ENCODE measurements around the gene FAM83C.

The FAM83C gene

GRCh38 chr20:35307666-35308653, 15.7 kb upstream of the FAM83C start:
- H3K9me3 ChIP-seq (ENCODE audit: insufficient read depth, low read length), result no peaks in the 10 kb centered on the region
- no peak overlapping the region for H3K4me3 ChIP-seq (ENCODE audit: insufficient read length, low read depth)
- no peak overlapping the region for H3K9ac ChIP-seq (ENCODE audit: insufficient read length, low read depth)
- H3K36me3 ChIP-seq (ENCODE audit: insufficient read depth, insufficient read length, low read length), result peaks cover 37% of the 10 kb centered on the region
- peaks cover 7% of the 10 kb centered on the region for H3K4me1 ChIP-seq (ENCODE audit: insufficient read depth, insufficient read length)
- DNase-seq (ENCODE audit: low read depth, low spot score), result no peak
- H3K27me3 ChIP-seq (ENCODE audit: insufficient read depth, insufficient read length), result no peaks in the 10 kb centered on the region
- TF ChIP-seq SUZ12 (IDR thresholded peaks at IDR 0.05; ENCODE audit: extremely low read depth, insufficient read depth, insufficient read length) (no peak), ZNF274 (IDR thresholded peaks at IDR 0.05; ENCODE audit: low read depth, low read length) (no peak)

- H3K36me3 ChIP-seq (ENCODE audit: insufficient read depth, insufficient read length, low read length), result peaks cover 46% of the 10 kb centered on the region
- H3K4me3 ChIP-seq (ENCODE audit: insufficient read length, low read depth), result no peak overlapping the region
- TF ChIP-seq YY1 (IDR thresholded peaks at IDR 0.05; ENCODE audit: insufficient read depth, insufficient read length), result no peak
- TF ChIP-seq ZNF274 (IDR thresholded peaks at IDR 0.05; ENCODE audit: low read depth, low read length), result no peak
- TF ChIP-seq SUZ12 (IDR thresholded peaks at IDR 0.05; ENCODE audit: extremely low read depth, insufficient read depth, insufficient read length), result no peak
- H3K4me1 ChIP-seq (ENCODE audit: insufficient read depth, insufficient read length), result peaks cover 7% of the 10 kb centered on the region
- peak; percentile 50 for DNase-seq (ENCODE audit: low read depth, low spot score)
- H3K9me3 ChIP-seq (ENCODE audit: insufficient read depth, low read length), result no peaks in the 10 kb centered on the region
- H3K27me3 ChIP-seq (ENCODE audit: insufficient read depth, insufficient read length), result no peaks in the 10 kb centered on the region
- no peak overlapping the region for H3K9ac ChIP-seq (ENCODE audit: insufficient read length, low read depth)
These were observed 14.8 kb upstream of the FAM83C start for GRCh38 chr20:35306931-35307517.

GRCh38 chr20:35305682-35306556, 13.7 kb upstream of the FAM83C start:
- Histone ChIP-seq H3K9ac (ENCODE audit: insufficient read length, low read depth) (no peak overlapping the region), H3K4me3 (ENCODE audit: insufficient read length, low read depth) (no peak overlapping the region), H3K27me3 (ENCODE audit: insufficient read depth, insufficient read length) (no peaks in the 10 kb centered on the region), H3K9me3 (ENCODE audit: insufficient read depth, low read length) (no peaks in the 10 kb centered on the region), H3K36me3 (ENCODE audit: insufficient read depth, insufficient read length, low read length) (peaks cover 54% of the 10 kb centered on the region), H3K4me1 (ENCODE audit: insufficient read depth, insufficient read length) (peaks cover 7% of the 10 kb centered on the region)
- no peak for DNase-seq (ENCODE audit: low read depth, low spot score)
- TF ChIP-seq ZNF274 (IDR thresholded peaks at IDR 0.05; ENCODE audit: low read depth, low read length) (no peak), SUZ12 (IDR thresholded peaks at IDR 0.05; ENCODE audit: extremely low read depth, insufficient read depth, insufficient read length) (no peak), YY1 (IDR thresholded peaks at IDR 0.05; ENCODE audit: insufficient read depth, insufficient read length) (no peak)

- TF ChIP-seq SUZ12 (IDR thresholded peaks at IDR 0.05; ENCODE audit: extremely low read depth, insufficient read depth, insufficient read length) (no peak), YY1 (IDR thresholded peaks at IDR 0.05; ENCODE audit: insufficient read depth, insufficient read length) (no peak), ZNF274 (IDR thresholded peaks at IDR 0.05; ENCODE audit: low read depth, low read length) (no peak)
- H3K4me3 ChIP-seq (ENCODE audit: insufficient read length, low read depth), result no peak overlapping the region
- peaks cover 51% of the 10 kb centered on the region for H3K36me3 ChIP-seq (ENCODE audit: insufficient read depth, insufficient read length, low read length)
- H3K4me1 ChIP-seq (ENCODE audit: insufficient read depth, insufficient read length), result peaks cover 7% of the 10 kb centered on the region
- no peaks in the 10 kb centered on the region for H3K9me3 ChIP-seq (ENCODE audit: insufficient read depth, low read length)
- H3K9ac ChIP-seq (ENCODE audit: insufficient read length, low read depth), result no peak overlapping the region
- H3K27me3 ChIP-seq (ENCODE audit: insufficient read depth, insufficient read length), result no peaks in the 10 kb centered on the region
- no peak for DNase-seq (ENCODE audit: low read depth, low spot score)
These were observed 12.7 kb upstream of the FAM83C start for GRCh38 chr20:35304956-35305355.

GRCh38 chr20:35303735-35304491, 11.7 kb upstream of the FAM83C start:
- H3K9me3 ChIP-seq (ENCODE audit: insufficient read depth, low read length), result no peaks in the 10 kb centered on the region
- peaks cover 11% of the 10 kb centered on the region for H3K4me1 ChIP-seq (ENCODE audit: insufficient read depth, insufficient read length)
- H3K9ac ChIP-seq (ENCODE audit: insufficient read length, low read depth), result peak overlapping the region; percentile 53
- no peak overlapping the region for H3K4me3 ChIP-seq (ENCODE audit: insufficient read length, low read depth)
- TF ChIP-seq YY1 (IDR thresholded peaks at IDR 0.05; ENCODE audit: insufficient read depth, insufficient read length), result no peak
- TF ChIP-seq SUZ12 (IDR thresholded peaks at IDR 0.05; ENCODE audit: extremely low read depth, insufficient read depth, insufficient read length), result no peak
- no peak for TF ChIP-seq ZNF274 (IDR thresholded peaks at IDR 0.05; ENCODE audit: low read depth, low read length)
- H3K36me3 ChIP-seq (ENCODE audit: insufficient read depth, insufficient read length, low read length), result peaks cover 41% of the 10 kb centered on the region
- H3K27me3 ChIP-seq (ENCODE audit: insufficient read depth, insufficient read length), result no peaks in the 10 kb centered on the region
- DNase-seq (ENCODE audit: low read depth, low spot score), result peak; percentile 94

- Histone ChIP-seq H3K9me3 (ENCODE audit: insufficient read depth, low read length) (no peaks in the 10 kb centered on the region), H3K36me3 (ENCODE audit: insufficient read depth, insufficient read length, low read length) (peaks cover 40% of the 10 kb centered on the region), H3K9ac (ENCODE audit: insufficient read length, low read depth) (no peak overlapping the region), H3K4me3 (ENCODE audit: insufficient read length, low read depth) (no peak overlapping the region), H3K4me1 (ENCODE audit: insufficient read depth, insufficient read length) (peaks cover 11% of the 10 kb centered on the region), H3K27me3 (ENCODE audit: insufficient read depth, insufficient read length) (no peaks in the 10 kb centered on the region)
- DNase-seq (ENCODE audit: low read depth, low spot score), result no peak
- TF ChIP-seq ZNF274 (IDR thresholded peaks at IDR 0.05; ENCODE audit: low read depth, low read length) (no peak), SUZ12 (IDR thresholded peaks at IDR 0.05; ENCODE audit: extremely low read depth, insufficient read depth, insufficient read length) (no peak), YY1 (IDR thresholded peaks at IDR 0.05; ENCODE audit: insufficient read depth, insufficient read length) (no peak)
These were observed 11.1 kb upstream of the FAM83C start for GRCh38 chr20:35303382-35303734.

Data from NT2/D1 (cell line).